ENCODE measurements around the gene URB1.

The URB1 gene

GRCh38 chr21:32307706-32308105, 85.1 kb downstream of the URB1 start:
- no peak for TF ChIP-seq CTCF (IDR thresholded peaks at IDR 0.05)

GRCh38 chr21:32306021-32306780, 86.6 kb downstream of the URB1 start:
- no peak for TF ChIP-seq CTCF (IDR thresholded peaks at IDR 0.05)

GRCh38 chr21:32304998-32305397, 87.8 kb downstream of the URB1 start:
- TF ChIP-seq CTCF (IDR thresholded peaks at IDR 0.05): no peak

GRCh38 chr21:32303385-32303784, 89.4 kb downstream of the URB1 start:
- TF ChIP-seq CTCF (IDR thresholded peaks at IDR 0.05): no peak

GRCh38 chr21:32302560-32302959, 90.3 kb downstream of the URB1 start:
- no peak for TF ChIP-seq CTCF (IDR thresholded peaks at IDR 0.05)

- TF ChIP-seq CTCF (IDR thresholded peaks at IDR 0.05): no peak
Observed at GRCh38 chr21:32301596-32301995, 91.2 kb downstream of the URB1 start.

- TF ChIP-seq CTCF (IDR thresholded peaks at IDR 0.05): no peak
Observed at GRCh38 chr21:32300117-32300681, 92.6 kb downstream of the URB1 start.
